Measurements from ENCODE around the gene PAX8.

DNA sequence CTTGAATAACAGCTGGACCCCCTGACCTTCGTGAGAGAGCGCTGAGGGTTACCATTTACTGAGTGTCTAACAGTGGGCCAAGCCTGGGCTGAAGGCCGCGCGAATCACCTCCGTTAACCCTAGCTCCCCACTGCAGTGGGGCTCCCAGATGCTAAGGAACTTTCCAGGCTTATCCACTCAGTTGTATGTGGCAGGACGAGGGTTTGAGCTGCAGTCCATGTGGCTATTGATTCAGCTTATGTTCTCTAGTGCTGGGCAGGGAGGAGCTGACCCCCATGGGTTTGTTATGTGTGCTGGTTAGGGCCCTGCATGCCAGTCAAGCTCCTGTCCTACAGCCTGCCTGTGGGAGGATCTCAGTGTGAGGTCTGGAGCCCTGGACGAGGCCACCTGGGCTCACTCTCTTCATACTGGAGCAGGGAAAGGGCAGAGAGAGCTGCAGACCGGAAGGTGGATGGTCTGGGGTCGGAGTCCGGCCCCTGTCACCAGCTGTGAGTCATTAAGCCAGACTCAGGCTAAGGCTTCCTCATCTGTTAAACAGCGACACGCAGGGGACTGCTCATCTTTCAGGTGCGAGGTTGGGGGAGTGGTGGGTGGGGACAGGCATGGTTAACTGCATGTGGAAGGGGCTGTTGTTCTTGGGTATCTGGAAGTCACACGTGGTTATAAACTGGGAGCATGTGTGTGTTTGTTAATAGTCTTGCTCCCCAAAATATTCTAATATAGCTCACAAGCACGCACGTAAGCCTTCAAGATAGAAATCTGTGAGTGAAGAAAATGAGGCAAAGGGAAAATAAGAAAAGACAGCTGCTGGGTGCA, 98.4 kb downstream of the PAX8 start:
- TF ChIP-seq, protein P1, sequence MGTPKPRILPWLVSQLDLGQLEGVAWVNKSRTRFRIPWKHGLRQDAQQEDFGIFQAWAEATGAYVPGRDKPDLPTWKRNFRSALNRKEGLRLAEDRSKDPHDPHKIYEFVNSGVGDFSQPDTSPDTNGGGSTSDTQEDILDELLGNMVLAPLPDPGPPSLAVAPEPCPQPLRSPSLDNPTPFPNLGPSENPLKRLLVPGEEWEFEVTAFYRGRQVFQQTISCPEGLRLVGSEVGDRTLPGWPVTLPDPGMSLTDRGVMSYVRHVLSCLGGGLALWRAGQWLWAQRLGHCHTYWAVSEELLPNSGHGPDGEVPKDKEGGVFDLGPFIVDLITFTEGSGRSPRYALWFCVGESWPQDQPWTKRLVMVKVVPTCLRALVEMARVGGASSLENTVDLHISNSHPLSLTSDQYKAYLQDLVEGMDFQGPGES (IDR thresholded peaks at IDR 0.05) = no peak
- TF ChIP-seq CTCF (IDR thresholded peaks at IDR 0.05 in 2 of 3, conservative IDR thresholded peaks at IDR 0.05 in 1 of 3; ENCODE audit: control insufficient read depth in 2 of 3, extremely low read depth in 1 of 3, insufficient read depth in 1 of 3, low read depth in 3 of 3, low read length in 3 of 3) (no peak), CREM (IDR thresholded peaks at IDR 0.05; ENCODE audit: low read depth) (no peak), RB1 (IDR thresholded peaks at IDR 0.05; ENCODE audit: borderline replicate concordance) (no peak), POLR2AphosphoS5 (IDR thresholded peaks at IDR 0.05; ENCODE audit: low read length) (no peak), POLR2A (IDR thresholded peaks at IDR 0.05; ENCODE audit: low read depth, low read length) (no peak), HDAC2 (IDR thresholded peaks at IDR 0.05) (no peak), USF1 (IDR thresholded peaks at IDR 0.05; ENCODE audit: borderline replicate concordance, extremely low read length, insufficient read depth, low read depth, low read length) (no peak), ZNF274 (IDR thresholded peaks at IDR 0.05; ENCODE audit: insufficient read depth, insufficient read length) (no peak), EZH2 (IDR thresholded peaks at IDR 0.05; ENCODE audit: borderline replicate concordance, control insufficient read depth, low read depth, low read length) (no peak)
- TF ChIP-seq, protein P2, sequence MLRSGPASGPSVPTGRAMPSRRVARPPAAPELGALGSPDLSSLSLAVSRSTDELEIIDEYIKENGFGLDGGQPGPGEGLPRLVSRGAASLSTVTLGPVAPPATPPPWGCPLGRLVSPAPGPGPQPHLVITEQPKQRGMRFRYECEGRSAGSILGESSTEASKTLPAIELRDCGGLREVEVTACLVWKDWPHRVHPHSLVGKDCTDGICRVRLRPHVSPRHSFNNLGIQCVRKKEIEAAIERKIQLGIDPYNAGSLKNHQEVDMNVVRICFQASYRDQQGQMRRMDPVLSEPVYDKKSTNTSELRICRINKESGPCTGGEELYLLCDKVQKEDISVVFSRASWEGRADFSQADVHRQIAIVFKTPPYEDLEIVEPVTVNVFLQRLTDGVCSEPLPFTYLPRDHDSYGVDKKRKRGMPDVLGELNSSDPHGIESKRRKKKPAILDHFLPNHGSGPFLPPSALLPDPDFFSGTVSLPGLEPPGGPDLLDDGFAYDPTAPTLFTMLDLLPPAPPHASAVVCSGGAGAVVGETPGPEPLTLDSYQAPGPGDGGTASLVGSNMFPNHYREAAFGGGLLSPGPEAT (IDR thresholded peaks at IDR 0.05; ENCODE audit: low read depth) = no peak

Data from GM12878 (cell line).